ENCODE data around the gene LRRC3.

The LRRC3 gene

DNA sequence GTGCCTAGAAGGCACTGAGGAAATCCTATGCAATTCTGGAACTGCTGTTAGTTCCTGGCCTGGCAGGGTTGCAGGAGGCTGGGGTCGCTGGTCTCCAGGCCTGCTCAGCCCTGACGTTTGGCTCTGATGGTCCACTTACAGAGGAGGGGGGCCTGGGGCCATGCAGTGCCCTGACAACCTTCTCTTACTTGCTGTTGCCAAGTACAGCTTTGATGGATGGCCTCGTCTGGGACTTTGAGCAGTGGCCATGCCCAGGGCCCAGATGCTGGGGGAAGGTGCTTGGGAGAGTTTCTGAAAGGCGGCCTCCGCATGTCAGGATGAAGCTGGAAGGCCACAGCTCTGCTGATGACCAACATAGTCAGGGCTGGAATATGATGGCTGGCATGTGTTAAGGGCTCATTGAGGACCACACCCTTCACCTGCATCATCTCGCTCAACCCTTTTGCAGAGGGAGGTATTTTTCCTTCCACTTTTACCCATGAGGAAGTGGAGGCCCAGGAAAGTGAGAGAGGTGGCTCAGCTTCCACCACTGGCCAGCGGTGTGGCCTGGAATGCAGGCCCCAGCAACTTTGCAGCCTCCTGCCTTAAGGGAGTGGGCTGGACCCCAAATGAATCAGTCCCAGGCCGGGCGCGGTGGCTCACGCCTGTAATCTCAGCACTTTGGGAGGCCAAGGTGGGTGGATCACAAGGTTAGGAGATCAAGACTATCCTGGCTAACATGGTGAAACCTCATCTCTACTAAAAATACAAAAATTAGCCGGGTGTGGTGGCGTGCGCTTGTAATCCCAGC, 34.7 kb upstream of the LRRC3 start:
- no peak overlapping the region for H3K4me3 Mint-ChIP-seq
- peaks cover 8 to 12% of the 10 kb centered on the region in 2 donors for H3K9me3 Mint-ChIP-seq
- DNase-seq (no peak), ATAC-seq (no peak)
- no peaks in the 10 kb centered on the region for H3K27me3 Mint-ChIP-seq
- H3K4me1 Mint-ChIP-seq, result no peaks in the 10 kb centered on the region
- H3K27ac Mint-ChIP-seq, result peak overlapping the region in 1 of 2 donors; percentile 42

DNA sequence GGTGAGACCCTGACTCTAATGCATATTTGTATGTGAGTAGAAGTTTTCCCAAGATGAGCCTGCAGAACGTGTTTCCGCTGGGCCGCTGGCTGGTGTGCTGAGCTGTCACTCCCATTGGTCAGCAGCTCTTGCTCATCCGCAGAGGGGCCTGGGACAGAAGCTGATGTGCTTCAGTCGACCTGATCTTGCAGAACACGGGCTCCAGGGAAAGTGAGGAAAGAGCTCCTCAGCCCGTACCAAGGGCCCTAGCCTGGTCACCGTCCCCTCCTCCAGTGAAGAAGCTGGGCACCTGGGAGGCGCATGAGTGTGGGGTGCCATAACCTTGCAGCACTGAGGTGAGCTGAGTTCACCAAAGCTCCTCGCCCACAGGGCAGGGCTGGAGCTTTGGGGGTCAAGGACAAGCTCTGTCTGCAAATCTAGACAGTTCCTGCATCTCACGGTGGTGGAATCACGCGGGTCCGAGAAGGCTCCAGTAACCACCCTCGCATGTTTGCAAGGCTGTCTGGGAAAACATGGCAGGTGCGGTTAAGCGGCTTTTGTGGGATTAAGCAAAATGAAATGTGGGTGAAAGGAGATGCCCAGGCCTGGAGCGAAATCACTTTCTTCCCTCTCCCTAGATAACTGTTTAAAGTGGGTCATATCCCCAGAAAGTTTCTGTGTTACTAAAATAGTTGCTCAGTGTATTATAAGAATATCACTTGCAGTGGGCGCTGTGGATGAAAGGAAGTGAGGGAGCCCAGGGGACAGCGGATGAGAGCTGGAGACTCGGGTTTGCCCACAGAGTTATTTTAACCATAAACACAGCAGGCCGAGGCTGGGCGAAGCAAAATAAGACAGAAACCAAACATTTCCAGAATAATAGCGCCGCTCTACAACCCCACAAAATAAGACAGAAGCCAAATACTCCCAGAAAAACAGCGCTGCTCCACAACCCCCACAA, 33.1 kb upstream of the LRRC3 start:
- H3K27ac Mint-ChIP-seq, result no peak overlapping the region
- ATAC-seq (no peak), DNase-seq (no peak)
- no peaks in the 10 kb centered on the region for H3K27me3 Mint-ChIP-seq
- peaks cover 8 to 12% of the 10 kb centered on the region in 2 donors for H3K9me3 Mint-ChIP-seq
- H3K4me3 Mint-ChIP-seq, result no peak overlapping the region
- no peaks in the 10 kb centered on the region for H3K4me1 Mint-ChIP-seq

DNA sequence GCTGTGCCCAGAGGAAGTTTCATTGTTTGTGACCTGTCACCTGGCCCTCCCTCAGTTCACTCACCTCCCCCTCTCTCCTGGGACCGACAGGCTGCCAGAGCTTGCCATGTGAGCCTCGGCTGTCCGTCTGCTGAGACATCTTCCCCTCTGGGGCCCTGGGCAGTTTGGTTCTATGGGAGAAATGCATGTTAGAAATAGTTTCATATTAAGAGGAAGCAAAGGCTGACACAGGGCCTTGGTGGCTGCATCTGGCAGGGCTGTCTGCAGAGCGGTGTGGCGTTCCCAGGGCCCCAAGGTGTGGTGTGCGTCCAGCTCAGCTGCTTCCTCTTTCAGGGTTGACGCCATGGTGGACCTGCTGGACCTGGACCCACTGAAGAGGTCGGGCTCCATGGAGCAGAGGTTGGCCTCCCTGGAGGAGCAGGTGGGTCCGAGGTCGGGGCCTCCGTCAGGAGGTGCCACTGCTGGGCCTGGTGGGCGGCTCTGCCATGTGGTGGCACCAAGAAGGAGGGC, 31.9 kb upstream of the LRRC3 start:
- peaks cover 8 to 12% of the 10 kb centered on the region in 2 donors for H3K9me3 Mint-ChIP-seq
- ATAC-seq (no peak), DNase-seq (no peak)
- H3K27me3 Mint-ChIP-seq, result no peaks in the 10 kb centered on the region
- H3K4me3 Mint-ChIP-seq, result no peak overlapping the region
- peak overlapping the region in 1 of 2 donors; percentile 54 for H3K27ac Mint-ChIP-seq
- H3K4me1 Mint-ChIP-seq, result peaks cover 6% of the 10 kb centered on the region

DNA sequence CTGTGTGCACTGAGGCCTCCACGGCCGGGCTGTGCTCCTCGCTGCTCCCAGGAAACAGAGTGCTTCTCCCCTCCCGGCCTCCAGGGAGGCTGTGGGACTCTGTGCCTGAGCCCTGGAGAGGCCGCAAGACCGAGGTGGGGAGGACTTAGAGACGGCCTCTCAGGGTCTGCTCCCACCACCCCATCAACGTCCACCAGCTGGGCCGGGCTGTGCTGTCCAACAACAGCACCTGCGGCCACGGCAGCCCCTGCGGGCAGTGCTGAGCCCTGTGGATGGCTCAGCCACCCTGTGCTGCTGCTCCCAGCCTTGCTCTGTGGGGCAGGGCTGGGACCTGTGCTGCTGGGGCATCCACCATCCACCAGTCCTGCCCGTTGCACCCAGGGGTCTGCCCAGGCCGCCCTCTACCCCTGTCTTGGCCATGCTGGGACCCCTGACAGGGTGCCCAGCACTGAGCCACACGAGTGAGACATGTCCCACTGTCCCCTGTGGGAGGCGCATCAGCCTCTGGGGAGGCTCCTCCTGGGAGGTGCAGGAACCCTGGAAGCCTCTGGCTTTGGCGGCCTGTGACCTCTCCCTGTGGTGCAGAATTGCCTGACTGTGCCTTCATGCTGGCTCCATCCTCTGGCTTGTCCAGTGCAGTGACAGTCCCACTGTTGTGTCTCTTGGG, 31.2 kb upstream of the LRRC3 start:
- H3K27me3 Mint-ChIP-seq, result no peaks in the 10 kb centered on the region
- peaks cover 8 to 17% of the 10 kb centered on the region in 2 donors for H3K9me3 Mint-ChIP-seq
- ATAC-seq, result peak; percentile 31
- H3K27ac Mint-ChIP-seq, result peak overlapping the region in 1 of 2 donors; percentile 34
- peaks cover 6% of the 10 kb centered on the region for H3K4me1 Mint-ChIP-seq
- H3K4me3 Mint-ChIP-seq, result no peak overlapping the region
- DNase-seq, result no peak

DNA sequence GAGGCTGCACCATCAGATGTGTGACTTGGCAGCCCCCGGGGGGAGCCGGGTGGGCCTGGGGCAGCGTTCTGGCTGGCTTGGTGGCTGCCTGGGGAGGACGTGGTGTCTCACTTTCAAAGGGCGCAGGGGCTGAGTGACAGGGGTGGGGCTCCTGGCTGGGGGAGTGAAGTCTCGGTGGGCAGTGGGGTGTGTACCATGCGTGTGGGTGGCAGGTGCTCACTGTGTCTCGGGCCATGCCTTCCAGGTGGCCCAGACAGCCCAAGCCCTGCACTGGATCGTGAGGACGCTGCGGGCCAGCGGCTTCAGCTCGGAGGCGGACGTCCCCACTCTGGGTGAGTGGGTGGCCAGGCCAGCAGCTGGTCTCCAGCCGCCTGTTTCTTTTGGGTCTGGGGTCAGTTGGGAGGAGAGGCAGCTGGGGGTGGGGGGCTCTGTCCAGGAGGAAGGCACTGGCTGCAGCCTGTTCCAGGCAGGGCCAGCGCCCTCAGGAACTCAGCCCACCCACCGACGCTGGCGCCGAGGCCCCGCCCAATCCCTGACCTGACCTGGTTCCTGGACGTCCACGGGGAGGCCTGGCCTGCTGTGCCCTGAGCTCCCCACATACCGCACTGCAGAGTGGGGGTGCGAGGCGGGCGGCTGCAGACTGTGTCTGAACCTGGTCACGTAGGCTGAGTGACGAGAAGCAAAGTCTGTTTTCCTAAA, 30.6 kb upstream of the LRRC3 start:
- peaks cover 4 to 12% of the 10 kb centered on the region in 2 donors for H3K9me3 Mint-ChIP-seq
- peak overlapping the region in 1 of 2 donors; percentile 34 for H3K27ac Mint-ChIP-seq
- DNase-seq (no peak), ATAC-seq (no peak)
- H3K27me3 Mint-ChIP-seq, result no peaks in the 10 kb centered on the region
- peaks cover 6% of the 10 kb centered on the region for H3K4me1 Mint-ChIP-seq
- no peak overlapping the region for H3K4me3 Mint-ChIP-seq

DNA sequence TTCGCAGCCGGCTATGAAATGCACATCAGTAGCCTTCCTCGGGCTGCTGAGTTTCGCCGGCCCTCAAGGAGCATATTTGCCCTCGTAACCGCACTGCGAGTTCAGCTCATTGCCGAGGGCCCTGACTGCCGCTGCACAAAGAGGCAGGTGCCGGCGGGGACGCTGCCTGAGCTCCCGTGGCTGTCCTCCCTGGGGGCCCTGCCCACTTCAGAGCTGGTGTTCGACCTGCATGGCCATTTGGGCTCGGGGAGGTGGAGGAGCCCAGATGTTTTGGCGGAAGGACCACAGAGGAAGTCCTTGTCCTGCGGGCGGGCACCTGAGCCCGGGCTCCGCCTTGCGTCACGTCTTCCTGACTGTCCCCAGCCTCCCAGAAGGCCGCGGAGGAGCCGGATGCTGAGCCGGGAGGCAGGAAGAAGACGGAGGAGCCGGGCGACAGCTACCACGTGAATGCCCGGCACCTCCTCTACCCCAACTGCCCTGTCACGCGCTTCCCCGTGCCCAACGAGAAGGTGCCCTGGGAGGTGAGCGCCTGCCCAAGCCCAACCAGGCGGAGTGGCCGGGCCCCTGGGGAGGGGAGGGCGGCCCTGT, 29.9 kb upstream of the LRRC3 start:
- peaks cover 6% of the 10 kb centered on the region for H3K4me1 Mint-ChIP-seq
- no peaks in the 10 kb centered on the region for H3K27me3 Mint-ChIP-seq
- no peak for ATAC-seq
- peak overlapping the region in 1 of 2 donors; percentile 71 for H3K27ac Mint-ChIP-seq
- no peak for DNase-seq
- no peak overlapping the region for H3K4me3 Mint-ChIP-seq
- peaks cover 7 to 13% of the 10 kb centered on the region in 2 donors for H3K9me3 Mint-ChIP-seq

DNA sequence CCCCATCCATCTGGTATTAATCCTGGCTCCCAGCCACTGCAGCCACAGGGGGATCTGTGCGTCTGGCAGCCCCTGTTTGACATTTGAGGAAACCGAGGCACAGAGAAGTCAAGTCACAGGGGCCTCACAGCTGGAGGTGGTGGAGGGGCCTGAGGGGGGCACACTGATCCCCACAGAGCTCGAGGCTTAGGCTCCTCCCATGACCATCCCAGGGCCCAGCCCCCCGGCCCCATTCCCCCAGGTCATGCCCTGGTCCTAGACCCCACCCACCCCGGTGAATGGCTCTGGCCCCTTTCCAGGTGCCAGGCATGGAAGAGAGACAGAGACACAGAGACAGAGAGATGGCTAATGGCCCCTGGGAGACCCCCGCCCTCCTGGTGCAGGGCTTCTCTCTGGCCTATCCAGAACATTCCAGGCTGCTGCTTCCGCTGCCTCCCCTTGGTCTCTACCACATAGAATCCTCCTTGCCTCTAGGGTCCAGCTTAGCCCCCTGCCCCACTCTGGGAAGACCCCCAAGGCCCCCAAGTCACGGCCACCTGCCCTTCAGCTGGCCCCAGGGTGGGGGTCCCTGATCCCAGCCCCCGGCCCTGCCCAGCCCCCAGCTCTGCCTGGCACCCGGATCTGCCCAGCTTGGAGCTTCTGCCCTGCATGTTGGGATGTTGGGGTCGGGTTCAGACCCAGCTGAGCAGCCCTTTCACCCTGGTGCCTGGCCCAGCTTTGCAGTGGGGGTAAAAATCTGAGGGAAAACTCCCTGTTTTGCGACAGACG, 29.2 kb upstream of the LRRC3 start:
- peaks cover 6% of the 10 kb centered on the region for H3K4me1 Mint-ChIP-seq
- DNase-seq (no peak), ATAC-seq (no peak)
- peaks cover 11 to 18% of the 10 kb centered on the region in 2 donors for H3K9me3 Mint-ChIP-seq
- H3K27me3 Mint-ChIP-seq, result no peaks in the 10 kb centered on the region
- no peak overlapping the region for H3K4me3 Mint-ChIP-seq
- peak overlapping the region in 1 of 2 donors; percentile 71 for H3K27ac Mint-ChIP-seq

DNA sequence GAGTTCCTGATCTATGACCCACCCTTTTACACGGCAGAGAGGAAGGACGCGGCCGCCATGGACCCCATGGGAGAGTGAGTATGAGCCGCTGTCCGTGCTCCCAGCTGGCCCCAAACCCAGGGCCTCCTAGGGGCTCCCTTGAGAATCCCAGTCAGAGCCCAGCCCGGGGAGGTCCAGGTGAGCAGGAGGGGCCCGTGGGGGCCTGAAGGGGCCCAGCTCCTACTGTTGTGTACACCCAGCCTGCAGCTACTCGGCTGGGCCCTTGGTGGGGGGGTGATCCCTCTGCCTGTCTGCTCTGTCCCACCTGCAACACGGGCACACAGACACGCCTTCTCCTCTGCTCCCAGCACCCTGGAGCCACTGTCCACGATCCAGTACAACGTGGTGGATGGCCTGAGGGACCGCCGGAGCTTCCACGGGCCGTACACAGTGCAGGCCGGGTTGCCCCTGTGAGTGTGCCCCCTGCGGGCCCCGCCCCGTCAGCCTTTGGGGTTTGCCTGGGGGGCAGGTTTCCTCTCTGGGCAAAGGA, 28.6 kb upstream of the LRRC3 start:
- no peak for DNase-seq
- Mint-ChIP-seq H3K27ac (no peak overlapping the region), H3K9me3 (peaks cover 12 to 23% of the 10 kb centered on the region in 2 donors), H3K27me3 (no peaks in the 10 kb centered on the region), H3K4me3 (no peak overlapping the region), H3K4me1 (peaks cover 6% of the 10 kb centered on the region)
- peak; percentile 22 for ATAC-seq

DNA sequence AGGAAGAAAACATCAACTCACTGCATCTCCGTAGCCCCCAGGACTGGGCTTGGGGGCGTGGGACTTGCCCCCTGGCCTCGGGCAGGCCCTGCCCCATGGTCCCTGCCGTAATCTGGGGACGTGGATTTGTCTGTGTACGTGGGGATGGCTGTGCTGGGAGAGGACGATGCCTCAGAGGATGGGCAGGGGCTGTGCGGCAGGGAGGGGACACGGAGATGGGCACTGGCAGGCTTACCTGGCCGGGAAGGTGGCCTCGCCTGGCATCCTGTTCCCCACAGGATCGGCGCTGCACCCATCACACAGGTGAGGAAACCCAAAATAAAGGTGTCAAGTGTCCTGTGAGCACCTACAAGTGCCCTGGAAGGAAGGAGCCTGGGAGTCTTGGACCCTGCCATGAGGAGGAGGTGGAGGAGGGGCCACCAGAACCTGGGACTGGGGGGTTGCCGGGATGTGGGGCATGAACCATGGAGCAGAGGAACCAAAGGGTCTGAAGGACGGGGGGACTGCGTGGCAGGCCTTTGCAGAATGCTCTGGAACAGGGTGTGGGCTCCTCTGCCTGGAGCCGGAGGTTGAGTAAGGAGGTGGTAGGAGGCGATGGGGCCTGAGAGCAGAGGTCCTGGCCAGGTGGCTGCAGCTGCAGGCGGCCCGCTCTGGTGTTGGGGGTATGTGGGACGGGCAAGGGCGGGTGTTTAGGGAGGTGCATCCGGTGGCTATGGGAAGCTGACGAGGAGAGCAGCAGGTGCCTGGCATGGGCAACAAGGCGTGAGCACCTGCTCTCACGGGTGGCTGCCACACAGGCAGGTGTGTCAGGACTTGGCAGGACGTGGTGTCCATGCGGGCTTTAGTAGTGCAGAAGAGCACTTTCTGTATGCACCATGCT, 27.8 kb upstream of the LRRC3 start:
- H3K9me3 Mint-ChIP-seq, result peaks cover 12 to 28% of the 10 kb centered on the region in 2 donors
- H3K4me3 Mint-ChIP-seq, result no peak overlapping the region
- ATAC-seq (no peak), DNase-seq (peak in 1 of 2 donors; percentile 9)
- peaks cover 6% of the 10 kb centered on the region for H3K4me1 Mint-ChIP-seq
- no peaks in the 10 kb centered on the region for H3K27me3 Mint-ChIP-seq
- H3K27ac Mint-ChIP-seq, result no peak overlapping the region

DNA sequence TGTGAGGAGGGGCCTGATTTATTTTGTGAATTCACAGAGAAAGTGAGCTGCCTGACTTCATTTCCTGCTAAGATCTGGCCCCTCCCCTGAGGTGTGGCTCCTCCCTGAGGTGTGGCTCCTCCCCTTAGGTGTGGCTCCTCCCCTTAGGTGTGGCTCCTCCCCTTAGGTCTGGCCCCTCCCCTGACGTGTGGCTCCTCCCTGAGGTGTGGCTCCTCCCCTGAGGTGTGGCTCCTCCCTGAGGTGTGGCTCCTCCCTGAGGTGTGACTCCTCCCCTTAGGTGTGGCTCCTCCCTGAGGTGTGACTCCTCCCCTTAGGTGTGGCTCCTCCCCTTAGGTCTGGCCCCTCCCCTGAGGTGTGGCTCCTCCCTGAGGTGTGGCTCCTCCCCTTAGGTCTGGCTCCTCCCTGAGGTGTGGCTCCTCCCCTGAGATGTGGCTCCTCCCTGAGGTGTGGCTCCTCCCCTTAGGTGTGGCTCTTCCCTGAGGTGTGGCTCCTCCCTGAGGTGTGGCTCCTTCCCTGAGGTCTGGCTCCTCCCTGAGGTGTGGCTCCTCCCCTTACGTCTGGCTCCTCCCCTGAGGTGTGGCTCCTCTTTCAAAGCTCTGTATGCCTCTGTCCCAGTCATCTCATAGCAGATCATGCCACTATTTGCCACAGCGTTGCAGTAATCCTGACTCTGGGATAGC, 26.9 kb upstream of the LRRC3 start:
- DNase-seq (peak; percentile 50 to 66), ATAC-seq (no peak)
- no peak overlapping the region for H3K4me3 Mint-ChIP-seq
- no peaks in the 10 kb centered on the region for H3K27me3 Mint-ChIP-seq
- H3K27ac Mint-ChIP-seq, result no peak overlapping the region
- H3K4me1 Mint-ChIP-seq, result peaks cover 6% of the 10 kb centered on the region
- H3K9me3 Mint-ChIP-seq, result peaks cover 12 to 28% of the 10 kb centered on the region in 2 donors

DNA sequence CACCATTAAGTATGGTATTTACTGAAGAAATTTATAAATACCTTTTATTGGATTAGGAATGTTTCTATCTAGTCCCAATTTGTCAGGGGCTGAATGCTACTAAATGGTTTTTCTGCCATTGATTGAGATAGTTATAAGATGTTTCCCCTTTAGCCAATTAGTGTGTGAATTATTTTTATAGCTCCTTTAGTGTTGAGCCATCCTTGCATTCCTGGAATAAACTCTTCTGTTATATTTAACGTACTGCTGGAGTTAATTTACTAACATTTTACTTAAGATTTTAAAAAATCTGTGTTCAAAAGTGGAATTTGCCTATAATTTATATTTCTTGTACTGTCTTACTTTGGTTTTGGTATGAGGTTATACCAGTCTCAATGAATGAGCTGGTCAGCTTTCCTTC, 25.4 kb upstream of the LRRC3 start:
- Mint-ChIP-seq H3K27ac (no peak overlapping the region), H3K9me3 (peaks cover 12 to 28% of the 10 kb centered on the region in 2 donors), H3K4me3 (no peak overlapping the region), H3K4me1 (peaks cover 6% of the 10 kb centered on the region), H3K27me3 (no peaks in the 10 kb centered on the region)
- DNase-seq, result no peak
- ATAC-seq, result no peak

DNA sequence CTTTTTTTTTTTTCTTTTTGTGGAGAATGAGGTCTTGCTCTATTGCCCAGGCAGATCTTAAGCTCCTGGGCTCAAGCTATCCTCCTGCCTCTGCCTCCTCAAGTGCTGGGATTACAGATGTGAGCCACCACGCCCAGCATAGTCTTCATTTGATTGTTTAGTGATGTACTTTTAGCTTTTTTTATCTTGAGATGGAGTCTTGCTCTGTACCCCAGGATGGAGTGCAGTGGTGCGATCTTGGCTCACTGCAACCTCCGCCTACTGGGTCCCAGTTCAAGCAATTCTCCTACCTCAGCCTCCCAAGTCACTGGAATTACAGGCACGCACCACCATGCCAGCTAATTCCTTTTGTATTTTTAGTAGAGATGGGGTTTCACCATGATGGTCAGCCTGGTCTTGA, 24.0 kb upstream of the LRRC3 start:
- DNase-seq (no peak), ATAC-seq (no peak)
- H3K9me3 Mint-ChIP-seq, result peaks cover 12 to 28% of the 10 kb centered on the region in 2 donors
- H3K4me1 Mint-ChIP-seq, result peaks cover 6% of the 10 kb centered on the region
- no peaks in the 10 kb centered on the region for H3K27me3 Mint-ChIP-seq
- H3K4me3 Mint-ChIP-seq, result no peak overlapping the region
- H3K27ac Mint-ChIP-seq, result no peak overlapping the region

All from stimulated activated naive CD8-positive, alpha-beta T cell treated with anti-CD3 and anti-CD28 coated beads, Interleukin-15, amount 100 ng/mL, for 72 hours (primary cell).